GM12891 (cell line): ENCODE data around the gene SLC10A7.

ENCODE experiments used
- DNase-seq: peaks from one replicate; pipeline ENCODE4 v3.0.0; 2011; ENCODE audit warnings: low spot score; ENCODE audit not compliant: insufficient read length
- FAIRE-seq: peaks from 2 replicates; lab custom pipeline; 2011; peaks lifted over from hg19 to GRCh38; lab: Jason Lieb, UNC
- PAX5 ChIP-seq: IDR thresholded peaks from 2 replicates; pipeline ENCODE4 v1.6.1; 2011; ENCODE audit warnings: low read length, moderate library complexity, mild to moderate bottlenecking; ENCODE audit not compliant: insufficient read depth, severe bottlenecking
- POLR2A ChIP-seq: IDR thresholded peaks from 2 replicates; pipeline ENCODE4 v1.6.1; 2011; ENCODE audit warnings: low read depth, low read length, control low read depth
- POLR2AphosphoS5 ChIP-seq: IDR thresholded peaks from 2 replicates; pipeline ENCODE4 v1.6.1; 2011; ENCODE audit warnings: low read depth, low read length, control low read depth
- POU2F2 ChIP-seq: IDR thresholded peaks from 2 replicates; pipeline ENCODE4 v1.6.1; 2011; ENCODE audit warnings: low read depth, mild to moderate bottlenecking, control low read depth, low read length, moderate library complexity
- SPI1 ChIP-seq: IDR thresholded peaks from 2 replicates; pipeline ENCODE4 v1.6.1; 2011; ENCODE audit warnings: low read depth, low read length, control low read depth
- TAF1 ChIP-seq: IDR thresholded peaks from 2 replicates; pipeline ENCODE4 v1.6.1; 2011; ENCODE audit warnings: low read depth, low read length, control low read depth

Gene SLC10A7

DNA sequence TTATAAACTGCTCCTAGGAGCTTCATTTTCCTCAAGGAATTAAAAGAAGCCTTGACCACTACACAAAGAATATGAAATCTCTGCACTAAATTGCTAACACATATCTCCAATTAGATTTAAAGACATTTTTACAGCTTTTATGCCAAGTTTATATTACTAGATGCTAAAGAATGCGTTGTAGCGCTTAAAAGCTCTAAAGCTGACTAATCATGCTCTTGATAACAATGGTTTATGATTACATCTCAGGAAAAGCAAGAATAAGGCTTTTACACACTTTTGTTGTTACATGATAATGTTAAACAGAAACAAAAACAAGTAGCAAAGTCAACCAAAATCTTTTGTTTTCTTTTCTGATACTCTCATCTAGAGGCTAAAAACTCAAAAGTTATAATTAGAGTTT, 44.7 kb downstream of the SLC10A7 start:
- no peak for FAIRE-seq
- no peak for TF ChIP-seq POLR2A
- no peak for TF ChIP-seq POLR2AphosphoS5
- no peak for TF ChIP-seq POU2F2
- no peak for TF ChIP-seq TAF1
- no peak for TF ChIP-seq PAX5
- no peak for TF ChIP-seq SPI1
- DNase-seq, result no peak

DNA sequence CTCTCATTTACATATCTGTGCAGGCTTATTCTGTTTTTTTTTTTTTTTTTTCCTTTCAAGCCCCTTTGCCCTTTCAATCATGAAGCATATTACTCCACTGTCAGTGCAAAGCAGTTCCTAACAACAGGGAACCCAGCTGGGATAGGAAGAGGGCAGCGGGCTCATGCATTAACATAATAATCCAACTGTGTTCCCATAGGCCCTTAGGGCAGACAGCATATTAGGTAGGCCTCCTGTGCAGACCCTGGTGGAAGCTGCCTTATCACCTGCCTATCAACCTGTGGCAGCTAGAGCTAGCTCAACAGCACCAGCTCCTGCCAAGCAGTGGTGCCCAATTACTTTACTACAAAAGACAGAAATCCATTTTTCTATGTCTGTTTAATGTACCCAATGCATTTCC, 49.3 kb downstream of the SLC10A7 start:
- DNase-seq (no peak), FAIRE-seq (no peak)
- TF ChIP-seq TAF1 (no peak), POLR2AphosphoS5 (no peak), POLR2A (no peak), SPI1 (no peak), POU2F2 (no peak), PAX5 (no peak)

GRCh38 chr4:146470604-146471003, 51.1 kb downstream of the SLC10A7 start:
- TF ChIP-seq SPI1 (no peak), PAX5 (no peak), POLR2AphosphoS5 (no peak), POU2F2 (no peak), TAF1 (no peak), POLR2A (no peak)
- DNase-seq, result no peak
- no peak for FAIRE-seq

DNA sequence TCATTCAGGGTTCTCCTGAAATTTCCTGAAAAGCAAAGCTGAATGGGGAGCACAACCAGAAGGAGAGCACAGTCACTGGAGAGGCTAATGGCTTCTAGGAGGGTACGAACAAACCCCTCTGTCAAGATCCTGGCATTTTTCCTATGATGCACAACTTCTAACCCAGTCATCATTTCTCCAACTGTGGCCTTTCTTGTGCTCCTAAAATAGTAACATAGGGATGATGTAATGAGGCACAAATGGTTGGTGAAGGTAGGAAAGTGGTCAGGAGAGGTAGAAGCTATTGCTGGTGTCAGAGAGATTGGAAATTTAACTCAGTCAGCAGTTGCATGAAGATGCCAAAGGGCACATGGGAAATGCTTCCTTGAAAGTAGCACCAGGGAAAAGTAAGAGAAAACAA, 52.7 kb downstream of the SLC10A7 start:
- no peak for TF ChIP-seq SPI1
- DNase-seq (no peak), FAIRE-seq (no peak)

DNA sequence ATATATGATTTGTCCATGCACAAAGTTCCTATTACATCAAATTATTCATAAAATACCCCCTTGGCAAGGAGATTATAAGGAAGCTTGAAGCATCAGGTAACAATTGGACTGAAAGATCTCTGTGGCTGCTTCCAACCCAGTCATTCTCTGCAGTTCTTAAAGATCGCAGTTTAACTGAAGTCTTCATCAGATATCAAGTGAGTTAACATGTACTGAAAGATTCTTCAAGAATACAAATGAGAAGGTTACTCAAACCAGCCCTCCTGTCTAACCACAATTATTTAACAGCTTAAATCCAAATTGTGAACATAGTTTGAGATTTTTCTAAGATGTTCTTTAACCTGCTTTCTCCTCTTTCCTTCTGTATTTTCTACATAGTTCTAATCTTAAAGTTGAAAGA, 56.1 kb downstream of the SLC10A7 start:
- TF ChIP-seq SPI1 (no peak), POU2F2 (no peak), POLR2AphosphoS5 (no peak), TAF1 (no peak), POLR2A (no peak), PAX5 (no peak)
- DNase-seq (no peak), FAIRE-seq (no peak)

- no peak for TF ChIP-seq POLR2A
- no peak for TF ChIP-seq POU2F2
- no peak for TF ChIP-seq POLR2AphosphoS5
- TF ChIP-seq PAX5, result no peak
- TF ChIP-seq SPI1, result no peak
- TF ChIP-seq TAF1, result no peak
- DNase-seq (no peak), FAIRE-seq (no peak)
Observed at GRCh38 chr4:146462251-146462650, 59.5 kb downstream of the SLC10A7 start.

GRCh38 chr4:146458594-146458993, 63.1 kb downstream of the SLC10A7 start:
- DNase-seq, result no peak
- FAIRE-seq, result peak; percentile 45
- TF ChIP-seq POLR2A, result no peak
- no peak for TF ChIP-seq POLR2AphosphoS5
- no peak for TF ChIP-seq TAF1
- no peak for TF ChIP-seq SPI1
- no peak for TF ChIP-seq POU2F2
- no peak for TF ChIP-seq PAX5

- FAIRE-seq (no peak), DNase-seq (no peak)
- TF ChIP-seq POLR2A, result no peak
- no peak for TF ChIP-seq POU2F2
- TF ChIP-seq SPI1, result no peak
- no peak for TF ChIP-seq PAX5
- TF ChIP-seq POLR2AphosphoS5, result no peak
- TF ChIP-seq TAF1, result no peak
Observed at GRCh38 chr4:146456681-146457080, 65.1 kb downstream of the SLC10A7 start.

GRCh38 chr4:146453181-146453807, 68.4 kb downstream of the SLC10A7 start:
- no peak for DNase-seq
- TF ChIP-seq POU2F2, result no peak
- TF ChIP-seq SPI1, result no peak
- no peak for TF ChIP-seq TAF1
- no peak for TF ChIP-seq PAX5
- no peak for TF ChIP-seq POLR2A
- FAIRE-seq, result no peak

DNA sequence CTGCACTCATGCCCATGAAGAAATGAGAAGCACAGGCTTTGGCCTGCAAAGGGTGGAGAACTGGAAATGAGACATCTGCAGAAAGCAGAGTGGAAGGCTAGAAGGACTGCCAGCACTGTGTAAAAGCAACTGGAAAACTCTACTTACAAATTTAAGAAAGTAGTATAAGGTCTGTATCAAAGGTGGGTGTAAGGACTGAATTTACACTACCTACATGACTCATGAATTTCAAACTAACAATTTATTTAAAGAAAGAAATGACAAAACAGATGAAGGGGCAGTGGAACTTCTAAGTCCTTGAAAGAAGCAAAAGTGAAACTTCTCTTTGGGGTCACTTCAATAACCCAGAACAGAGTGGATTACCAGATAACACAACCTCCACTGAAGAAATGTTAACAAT, 71.2 kb downstream of the SLC10A7 start:
- FAIRE-seq (peak; percentile 20), DNase-seq (peak; percentile 16)
- TF ChIP-seq PAX5, result no peak
- no peak for TF ChIP-seq POLR2AphosphoS5
- no peak for TF ChIP-seq POU2F2
- no peak for TF ChIP-seq SPI1
- TF ChIP-seq POLR2A, result no peak
- no peak for TF ChIP-seq TAF1
